ENCODE measurements around the gene PCDHB15. TPM values are rescaled to one million over a fixed set of nuclear protein-coding genes. Genes with fewer than 3 reads are reported as not detected.
"Not testable (repeated sequence)": the region's sequence is repeated elsewhere in the genome, so short reads cannot be mapped to it uniquely, and the experiment has no call there.

PCDHB15 gene
- total and polyA plus RNA-seq, 2 experiments from 2014 or later: 19.3 to 21.3 TPM

GRCh38 chr5:141214583-141214982, 30.6 kb upstream of the PCDHB15 start:
- not testable (repeated sequence) for H3K27ac ChIP-seq; H3K36me3 ChIP-seq; H3K9me3 ChIP-seq (ENCODE audit: low read depth); H3K4me3 ChIP-seq; H3K4me1 ChIP-seq (ENCODE audit: low read depth); H3K27me3 ChIP-seq; DNase-seq (ENCODE audit: low read depth in 1 of 2, low spot score in 1 of 2)

- not testable (repeated sequence) for H3K27ac ChIP-seq; H3K4me3 ChIP-seq; H3K9me3 ChIP-seq (ENCODE audit: low read depth); H3K4me1 ChIP-seq (ENCODE audit: low read depth); H3K36me3 ChIP-seq; H3K27me3 ChIP-seq; DNase-seq (ENCODE audit: low read depth in 1 of 2, low spot score in 1 of 2)
Observed at GRCh38 chr5:141215504-141215903, 29.7 kb upstream of the PCDHB15 start.

GRCh38 chr5:141216035-141216434, 29.2 kb upstream of the PCDHB15 start:
- H3K9me3 ChIP-seq (ENCODE audit: low read depth); H3K27me3 ChIP-seq; H3K4me3 ChIP-seq; H3K27ac ChIP-seq; DNase-seq (ENCODE audit: low read depth in 1 of 2, low spot score in 1 of 2); H3K4me1 ChIP-seq (ENCODE audit: low read depth); H3K36me3 ChIP-seq: not testable (repeated sequence)

GRCh38 chr5:141223112-141223783, 21.9 kb upstream of the PCDHB15 start, which contains the start of gene PCDHB14:
Gene PCDHB14, plus strand, starts transcription at chr5:141223343. Its CDS starts 163 bp downstream, at chr5:141223506.
- Histone ChIP-seq H3K27me3 (no peaks in the 10 kb centered on the region), H3K9me3 (ENCODE audit: low read depth) (no peaks in the 10 kb centered on the region), H3K4me1 (ENCODE audit: low read depth) (no peaks in the 10 kb centered on the region), H3K4me3 (peak within 1 kb of the TSS; percentile 26), H3K27ac (no peak within 1 kb of the TSS), H3K36me3 (no peaks in the 10 kb centered on the region)
- no peak for TF ChIP-seq CTCF (IDR thresholded peaks at IDR 0.05; ENCODE audit: low read depth, low read length)
- peak; percentile 27 to 65 for DNase-seq (ENCODE audit: low read depth in 1 of 2, low spot score in 1 of 2)

GRCh38 chr5:141224844-141225243, 20.4 kb upstream of the PCDHB15 start:
- H3K9me3 ChIP-seq (ENCODE audit: low read depth); DNase-seq (ENCODE audit: low read depth in 1 of 2, low spot score in 1 of 2); H3K36me3 ChIP-seq; H3K4me3 ChIP-seq; H3K4me1 ChIP-seq (ENCODE audit: low read depth); H3K27me3 ChIP-seq; H3K27ac ChIP-seq: not testable (repeated sequence)

GRCh38 chr5:141225421-141225820, 19.8 kb upstream of the PCDHB15 start:
- not testable (repeated sequence) for H3K27ac ChIP-seq; DNase-seq (ENCODE audit: low read depth in 1 of 2, low spot score in 1 of 2)

GRCh38 chr5:141234109-141234667, 11.0 kb upstream of the PCDHB15 start:
- Histone ChIP-seq H3K27ac (no peak overlapping the region), H3K27me3 (no peaks in the 10 kb centered on the region), H3K36me3 (no peaks in the 10 kb centered on the region), H3K9me3 (ENCODE audit: low read depth) (no peaks in the 10 kb centered on the region), H3K4me3 (no peak overlapping the region), H3K4me1 (ENCODE audit: low read depth) (no peaks in the 10 kb centered on the region)
- peak; percentile 12 for TF ChIP-seq CTCF (IDR thresholded peaks at IDR 0.05; ENCODE audit: low read depth, low read length)
- peak in 1 of 2 donors; percentile 10 for DNase-seq (ENCODE audit: low read depth in 1 of 2, low spot score in 1 of 2)

More at GRCh38 chr5:141225421-141225820, 19.8 kb upstream of the PCDHB15 start:
- not testable (repeated sequence) for H3K9me3 ChIP-seq (ENCODE audit: low read depth); H3K4me3 ChIP-seq; H3K36me3 ChIP-seq; H3K27me3 ChIP-seq; H3K4me1 ChIP-seq (ENCODE audit: low read depth)

- DNase-seq (ENCODE audit: low read depth in 1 of 2, low spot score in 1 of 2); H3K36me3 ChIP-seq; H3K9me3 ChIP-seq (ENCODE audit: low read depth); H3K4me3 ChIP-seq; H3K27ac ChIP-seq; H3K4me1 ChIP-seq (ENCODE audit: low read depth); H3K27me3 ChIP-seq: not testable (repeated sequence)
Observed at GRCh38 chr5:141235922-141236321, 9.3 kb upstream of the PCDHB15 start.
